A673 (cell line): ENCODE data around the gene NDUFAF2. TPM values are rescaled to one million over a fixed set of nuclear protein-coding genes. Genes with fewer than 3 reads are reported as not detected.
"Not testable (repeated sequence)": the region's sequence is repeated elsewhere in the genome, so short reads cannot be mapped to it uniquely, and the experiment has no call there.

ENCODE experiments used
- BruUV-seq: library from RNA; stranded (reverse); fragments of 400-500 nt; replicated peaks from 2 replicates; lab custom pipeline; 2021; lab: Mats Ljungman, UMichigan
- CTCF ChIA-PET: fragments of 300-600 bp; sonication (Branson Sonifier 250); formaldehyde crosslinking; loops from one replicate; lab custom pipeline; 2022; ENCODE audit warnings: antibody characterized with exemption; lab: Charles Lee
- POLR2A ChIA-PET: fragments of 300-600 bp; sonication (Branson Sonifier 250); formaldehyde crosslinking; loops from one replicate; lab custom pipeline; 2022; ENCODE audit warnings: antibody characterized with exemption; ENCODE audit not compliant: low non-redundant PET; lab: Charles Lee
- DNase-seq: peaks from one replicate; pipeline ENCODE4 v3.0.0-alpha.2; 2015; ENCODE audit warnings: low spot score
- H3K27ac ChIP-seq: fragments of 200-600 bp; sonication (generic); 2 replicates; pipeline ENCODE4 v1.5.1; 2016; ENCODE audit warnings: mixed run types, low read depth, mild to moderate bottlenecking, mixed read lengths, antibody characterized with exemption, low read length; ENCODE audit not compliant: poor library complexity, severe bottlenecking
- H3K27me3 ChIP-seq: fragments of 200-600 bp; sonication (generic); replicated peaks from 2 replicates; pipeline ENCODE4 v1.6.1; 2017; ENCODE audit warnings: mixed run types, low read depth, mild to moderate bottlenecking, mixed read lengths, antibody characterized with exemption, low read length; ENCODE audit not compliant: insufficient read depth, poor library complexity
- H3K36me3 ChIP-seq: fragments of 200-600 bp; sonication (generic); 2 replicates; pipeline ENCODE4 v1.6.1; 2016; ENCODE audit warnings: mixed run types, mild to moderate bottlenecking, mixed read lengths, antibody characterized with exemption, low read length; ENCODE audit not compliant: insufficient read depth, poor library complexity, severe bottlenecking
- H3K4me1 ChIP-seq: fragments of 200-600 bp; sonication (generic); 2 replicates; pipeline ENCODE4 v1.6.1; 2017; ENCODE audit warnings: mixed run types, mild to moderate bottlenecking, mixed read lengths, antibody characterized with exemption, low read length; ENCODE audit not compliant: insufficient read depth, poor library complexity, severe bottlenecking
- H3K4me3 ChIP-seq: fragments of 200-600 bp; sonication (generic); 2 replicates; pipeline ENCODE4 v1.5.1; 2016; ENCODE audit warnings: low read depth, mixed run types, mild to moderate bottlenecking, mixed read lengths, low read length; ENCODE audit not compliant: poor library complexity, severe bottlenecking
- H3K9me3 ChIP-seq: fragments of 200-600 bp; sonication (generic); 2 replicates; pipeline ENCODE4 v1.6.1; 2016; ENCODE audit warnings: mixed run types, low read depth, mild to moderate bottlenecking, mixed read lengths, antibody characterized with exemption, low read length; ENCODE audit not compliant: poor library complexity, severe bottlenecking
- EZH2 ChIP-seq: fragments of 200-600 bp; sonication (generic); IDR thresholded peaks from 2 replicates; pipeline ENCODE4 v1.6.1; 2017; ENCODE audit warnings: borderline replicate concordance, low read depth, mild to moderate bottlenecking, mixed read lengths, antibody characterized with exemption, low read length; ENCODE audit not compliant: poor library complexity, severe bottlenecking
- intact Hi-C: fragments of 100-400 bp; cut with micrococcal nuclease; formaldehyde crosslinking; loops from one replicate; pipeline ENCODE4 v1.10.0; 2022; ENCODE audit not compliant: unreplicated experiment
- total RNA-seq: library from RNA; stranded (reverse); gene quantifications from 2 replicates; pipeline ENCODE4 v1.2.3, GENCODE V29; 2021
- TF ChIP-seq, protein P1 (sequence below): fragments of 300-800, 200-600 bp; sonication (generic); conservative IDR thresholded peaks from 2 replicates; pipeline ENCODE4 v1.5.1; 2017; ENCODE audit warnings: low read depth, mild to moderate bottlenecking, antibody characterized with exemption, low read length, moderate library complexity, mixed read lengths

The NDUFAF2 gene
- total RNA-seq, 1 experiment from 2014 or later = 61.6 TPM

DNA sequence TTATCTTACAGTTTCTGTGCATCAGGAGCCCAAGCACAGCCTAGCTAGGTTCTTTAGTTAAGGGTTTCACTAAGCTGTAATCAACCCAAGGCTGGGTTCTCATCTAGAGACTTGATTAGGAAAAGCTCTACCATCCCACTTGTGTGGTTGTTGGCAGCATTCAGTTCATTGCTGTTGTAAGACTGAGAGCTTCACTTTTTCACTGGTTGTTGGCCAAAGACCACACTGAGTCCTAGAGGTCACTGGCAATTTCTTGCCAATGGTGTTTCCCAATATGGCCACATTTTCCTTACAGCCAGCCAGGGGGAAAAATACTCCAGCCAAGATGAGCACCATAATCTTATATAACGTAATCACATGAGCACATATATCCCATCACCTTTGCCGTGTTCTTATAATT, 142.9 kb downstream of the NDUFAF2 start:
- H3K9me3 ChIP-seq = no peaks in the 10 kb centered on the region
- H3K4me3 ChIP-seq = no peak overlapping the region
- no peak for TF ChIP-seq EZH2
- TF ChIP-seq, protein P1, sequence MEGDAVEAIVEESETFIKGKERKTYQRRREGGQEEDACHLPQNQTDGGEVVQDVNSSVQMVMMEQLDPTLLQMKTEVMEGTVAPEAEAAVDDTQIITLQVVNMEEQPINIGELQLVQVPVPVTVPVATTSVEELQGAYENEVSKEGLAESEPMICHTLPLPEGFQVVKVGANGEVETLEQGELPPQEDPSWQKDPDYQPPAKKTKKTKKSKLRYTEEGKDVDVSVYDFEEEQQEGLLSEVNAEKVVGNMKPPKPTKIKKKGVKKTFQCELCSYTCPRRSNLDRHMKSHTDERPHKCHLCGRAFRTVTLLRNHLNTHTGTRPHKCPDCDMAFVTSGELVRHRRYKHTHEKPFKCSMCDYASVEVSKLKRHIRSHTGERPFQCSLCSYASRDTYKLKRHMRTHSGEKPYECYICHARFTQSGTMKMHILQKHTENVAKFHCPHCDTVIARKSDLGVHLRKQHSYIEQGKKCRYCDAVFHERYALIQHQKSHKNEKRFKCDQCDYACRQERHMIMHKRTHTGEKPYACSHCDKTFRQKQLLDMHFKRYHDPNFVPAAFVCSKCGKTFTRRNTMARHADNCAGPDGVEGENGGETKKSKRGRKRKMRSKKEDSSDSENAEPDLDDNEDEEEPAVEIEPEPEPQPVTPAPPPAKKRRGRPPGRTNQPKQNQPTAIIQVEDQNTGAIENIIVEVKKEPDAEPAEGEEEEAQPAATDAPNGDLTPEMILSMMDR = no peak
- DNase-seq = no peak
- CTCF ChIA-PET = no interaction called here
- POLR2A ChIA-PET = no interaction called here
- no peaks in the 10 kb centered on the region for H3K27me3 ChIP-seq
- BruUV-seq = no TSS peak
- H3K27ac ChIP-seq = no peak overlapping the region
- intact Hi-C loops = no loop called here
- no peaks in the 10 kb centered on the region for H3K4me1 ChIP-seq
- H3K36me3 ChIP-seq = no peaks in the 10 kb centered on the region

DNA sequence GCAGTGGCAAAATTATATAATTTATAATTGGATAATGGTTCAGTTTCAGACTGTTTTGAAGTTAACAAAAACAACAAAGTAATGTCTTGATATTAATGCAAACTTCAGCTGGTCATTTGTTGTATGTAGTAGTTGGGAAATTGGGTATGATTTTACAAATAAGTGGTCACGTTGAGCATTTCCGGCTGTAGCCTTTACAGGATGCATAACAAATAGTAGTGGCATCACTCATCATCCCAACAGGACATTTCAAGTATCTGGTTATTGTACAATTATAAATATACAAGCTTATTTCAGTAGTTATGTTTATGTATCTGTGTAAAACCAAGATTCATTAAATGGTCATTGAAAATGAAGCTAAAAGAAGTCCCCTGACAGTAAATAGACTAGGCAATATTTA, 144.3 kb downstream of the NDUFAF2 start:
- intact Hi-C loops = no loop called here
- peak; percentile 5 for DNase-seq
- POLR2A ChIA-PET = no interaction called here
- Histone ChIP-seq H3K4me3 (no peak overlapping the region), H3K27me3 (no peaks in the 10 kb centered on the region), H3K27ac (no peak overlapping the region), H3K4me1 (no peaks in the 10 kb centered on the region), H3K9me3 (no peaks in the 10 kb centered on the region), H3K36me3 (no peaks in the 10 kb centered on the region)
- BruUV-seq = no TSS peak
- CTCF ChIA-PET = no interaction called here
- TF ChIP-seq, protein P1 = no peak
- no peak for TF ChIP-seq EZH2

DNA sequence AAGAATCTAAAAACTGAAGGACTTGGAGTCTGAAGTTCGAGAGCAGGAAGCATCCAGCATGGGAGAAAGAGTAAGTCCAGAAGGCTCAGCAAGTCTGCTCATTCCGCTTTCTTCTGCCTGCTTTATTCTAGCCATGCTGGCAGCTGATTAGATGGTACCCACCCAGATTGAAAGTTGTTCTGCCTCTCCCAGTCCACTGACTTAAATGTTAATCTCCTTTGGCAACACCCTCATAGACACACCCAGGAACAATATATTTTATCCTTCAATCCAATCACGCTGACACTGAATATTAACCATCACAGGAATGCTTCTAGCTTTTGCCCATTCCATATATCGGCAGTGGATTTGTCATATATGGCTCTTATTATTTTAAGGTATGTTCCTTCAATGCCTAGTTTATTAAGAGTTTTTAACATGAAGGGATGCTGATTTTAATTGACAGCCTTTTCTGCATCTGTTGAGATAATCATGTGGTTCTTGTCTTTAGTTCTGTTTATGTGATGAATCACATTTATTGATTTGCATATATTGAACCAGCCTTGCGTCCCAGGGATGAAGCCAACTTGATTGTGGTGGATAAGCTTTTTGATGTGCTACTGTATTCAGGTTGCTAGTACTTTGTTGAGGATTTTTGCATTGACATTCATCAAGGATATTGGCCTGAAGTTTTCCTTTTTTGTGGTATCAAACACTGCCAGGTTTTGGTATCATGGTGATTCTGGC, 148.2 kb downstream of the NDUFAF2 start:
- H3K36me3 ChIP-seq, H3K4me3 ChIP-seq, CTCF ChIA-PET, intact Hi-C loops, H3K27me3 ChIP-seq, POLR2A ChIA-PET, H3K27ac ChIP-seq, BruUV-seq, H3K9me3 ChIP-seq, H3K4me1 ChIP-seq, DNase-seq: not testable (repeated sequence)

DNA sequence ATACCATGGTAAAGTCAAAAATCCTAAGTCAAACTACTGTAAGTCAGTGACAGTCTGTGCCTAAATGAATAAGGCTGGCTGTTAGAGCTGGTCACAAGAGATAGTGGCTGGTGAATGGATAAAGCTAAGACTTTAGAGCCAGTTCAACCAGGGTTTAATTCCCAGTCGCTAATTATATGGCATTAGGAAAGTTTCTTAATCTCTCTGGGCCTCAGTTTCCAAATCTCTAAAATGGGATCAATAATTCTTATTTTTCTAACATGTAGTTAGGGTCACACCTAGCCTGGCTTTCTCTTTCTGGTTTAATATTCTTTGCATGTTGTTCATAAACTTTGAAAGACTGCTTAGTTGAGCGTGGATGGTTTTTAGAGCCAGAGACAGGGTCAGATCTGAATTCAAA, 152.5 kb downstream of the NDUFAF2 start:
- ChIA-PET CTCF (no interaction called here), POLR2A (interaction anchor here (0.6 kb wide), 1 partner anchor 262 kb away, joined by 4 read pairs; no protein-coding TSS in a partner anchor)
- TF ChIP-seq, protein P1 = no peak
- no peak for TF ChIP-seq EZH2
- peaks cover 7% of the 10 kb centered on the region for H3K9me3 ChIP-seq
- H3K36me3 ChIP-seq = no peaks in the 10 kb centered on the region
- H3K4me1 ChIP-seq = no peaks in the 10 kb centered on the region
- no peak overlapping the region for H3K4me3 ChIP-seq
- intact Hi-C loops = no loop called here
- no peak overlapping the region for H3K27ac ChIP-seq
- DNase-seq = no peak
- BruUV-seq = no TSS peak
- no peaks in the 10 kb centered on the region for H3K27me3 ChIP-seq
